ENCODE data around the gene CUEDC2.

- TF ChIP-seq SUZ12 (IDR thresholded peaks at IDR 0.05) (no peak), ZNF384 (IDR thresholded peaks at IDR 0.05) (no peak), ELF4 (IDR thresholded peaks at IDR 0.05) (no peak)
Measured at GRCh38 chr10:102452672-102453340, 20.4 kb upstream of the CUEDC2 start.
